ENCODE data around the gene DEDD. TPM values are rescaled to one million over a fixed set of nuclear protein-coding genes. Genes with fewer than 3 reads are reported as not detected.
"Not testable (repeated sequence)": the region's sequence is repeated elsewhere in the genome, so short reads cannot be mapped to it uniquely, and the experiment has no call there.

DEDD gene
- total and polyA plus RNA-seq, 10 of the 15 experiments (the other 5 are each of a cell fraction or from before 2014, with no cell fraction given): 13.6 to 33.9 (median 30.3) TPM

DNA sequence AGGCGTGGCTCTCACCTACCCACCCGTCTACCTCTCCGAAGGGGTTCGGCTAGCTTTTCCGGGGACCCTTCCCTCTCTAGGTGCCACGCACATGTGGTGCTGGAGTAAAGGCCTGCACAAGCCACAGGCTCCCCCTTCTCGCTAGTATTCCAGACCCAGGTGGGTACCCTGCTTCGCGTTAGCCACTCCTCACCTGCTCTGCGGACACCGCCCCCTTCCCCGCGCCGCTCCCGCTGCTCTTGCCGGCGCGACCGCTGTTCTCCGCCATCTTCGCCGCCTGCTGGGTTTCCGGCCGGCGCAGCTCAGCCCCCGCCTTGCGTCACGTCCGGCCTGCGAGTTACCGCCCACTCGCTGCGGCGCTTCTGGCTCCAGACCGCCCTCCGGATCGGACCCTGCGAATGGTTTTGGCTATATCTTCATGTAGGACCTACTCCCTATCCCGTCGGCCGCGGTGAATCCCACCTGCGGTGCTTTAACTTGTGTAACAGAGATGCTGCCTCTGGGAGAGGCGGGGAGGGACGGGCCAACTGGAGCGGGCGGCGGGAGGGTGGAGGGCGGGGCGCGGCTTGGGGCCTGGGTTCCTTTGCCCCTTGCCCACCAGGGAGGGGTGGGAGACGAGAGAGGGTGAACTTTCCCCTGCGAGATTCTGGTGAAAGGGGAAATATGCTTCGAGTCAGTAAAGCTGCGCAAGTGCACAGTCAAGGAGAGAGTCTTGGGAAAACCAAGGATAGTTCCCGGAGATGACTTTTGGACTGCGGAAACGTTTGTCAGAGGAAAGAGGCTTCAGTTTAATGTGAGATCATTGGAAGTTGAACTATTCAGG, 14.5 kb downstream of the DEDD start, which contains the start of the genes NIT1 and PFDN2 (continued):
- TF ChIP-seq RCOR1 (conservative IDR thresholded peaks at IDR 0.05; ENCODE audit: low read depth, low read length): no peak
- TF ChIP-seq TBL1XR1 (IDR thresholded peaks at IDR 0.05; ENCODE audit: low read depth, low read length): peak; percentile 49; the same call in 1 of the 2 replicates
- TF ChIP-seq, protein P1, sequence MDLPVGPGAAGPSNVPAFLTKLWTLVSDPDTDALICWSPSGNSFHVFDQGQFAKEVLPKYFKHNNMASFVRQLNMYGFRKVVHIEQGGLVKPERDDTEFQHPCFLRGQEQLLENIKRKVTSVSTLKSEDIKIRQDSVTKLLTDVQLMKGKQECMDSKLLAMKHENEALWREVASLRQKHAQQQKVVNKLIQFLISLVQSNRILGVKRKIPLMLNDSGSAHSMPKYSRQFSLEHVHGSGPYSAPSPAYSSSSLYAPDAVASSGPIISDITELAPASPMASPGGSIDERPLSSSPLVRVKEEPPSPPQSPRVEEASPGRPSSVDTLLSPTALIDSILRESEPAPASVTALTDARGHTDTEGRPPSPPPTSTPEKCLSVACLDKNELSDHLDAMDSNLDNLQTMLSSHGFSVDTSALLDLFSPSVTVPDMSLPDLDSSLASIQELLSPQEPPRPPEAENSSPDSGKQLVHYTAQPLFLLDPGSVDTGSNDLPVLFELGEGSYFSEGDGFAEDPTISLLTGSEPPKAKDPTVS (IDR thresholded peaks at IDR 0.05; ENCODE audit: low read depth, low read length): no peak

GRCh38 chr1:161115961-161116360, 16.5 kb downstream of the DEDD start:
- FAIRE-seq; H3K36me3 ChIP-seq (ENCODE audit: control insufficient read depth in 2 of 2, insufficient read depth in 2 of 2, low read length in 1 of 2); H3K9ac ChIP-seq (ENCODE audit: control insufficient read depth, insufficient read depth, low read length); H3K27ac ChIP-seq (ENCODE audit: control insufficient read depth, insufficient read depth); H3K27me3 ChIP-seq (replicated peaks in 1 of 2; ENCODE audit: control insufficient read depth in 2 of 2, insufficient read depth in 2 of 2, low read length in 1 of 2); BruUV-seq (replicated peaks); DNase-seq (ENCODE audit: low read depth, low spot score); RAD21 ChIA-PET (ENCODE audit: unreplicated experiment); H3K9me3 ChIP-seq (replicated peaks; ENCODE audit: control insufficient read depth, insufficient read depth, low read length); H2AFZ ChIP-seq (ENCODE audit: control insufficient read depth, low read depth, low read length); in situ Hi-C loops (cut with MboI); ATAC-seq; H4K20me1 ChIP-seq (ENCODE audit: control insufficient read depth, insufficient read depth): not testable (repeated sequence)
- Histone ChIP-seq H3K4me2 (ENCODE audit: control insufficient read depth, insufficient read depth) (peak overlapping the region; percentile 51; the same call in 1 of the 2 replicates), H3K79me2 (ENCODE audit: control insufficient read depth, insufficient read depth, low read length) (peaks cover 83% of the 10 kb centered on the region), H3K4me1 (ENCODE audit: control insufficient read depth, insufficient read depth, low read length) (peaks cover 14% of the 10 kb centered on the region), H3K4me3 (peak overlapping the region; percentile 74; the same call in 1 of the 2 replicates)
- ChIA-PET CTCF (interaction anchor here (1.0 to 1.5 kb wide), 2 partner anchors 11 to 15 kb away, joined by 3 to 4 read pairs; no protein-coding TSS in a partner anchor), POLR2A (interaction anchor here (0.6 to 1.8 kb wide), 2 partner anchors 46 to 135 kb away, joined by 3 to 5 read pairs; partner anchors contain the start of gene ARHGAP30), SMC1A (ENCODE audit: uncharacterized antibody, unreplicated experiment) (interaction anchor here (0.6 to 1.0 kb wide), 2 partner anchors 12 to 71 kb away, joined by 3 read pairs; no protein-coding TSS in a partner anchor)
- WGBS (ENCODE audit: insufficient coverage, insufficient replicate concordance, low lambda C conversion rate, missing lambda C conversion rate): 76% methylated on average over 6 of the region's 6 CpGs
- intact Hi-C loops (cut with micrococcal nuclease; ENCODE audit: unreplicated experiment): loop anchor here (5.0 kb wide), 1 partner anchor 69 kb away; the partner anchor contains the start of gene USF1

All from GM12878 (cell line).